ENCODE results near the gene MVB12A. TPM values are rescaled to one million over a fixed set of nuclear protein-coding genes. Genes with fewer than 3 reads are reported as not detected.
A peak's percentile ranks its signal among the peaks of the same experiment; 100 is the strongest.

The MVB12A gene
- total RNA-seq, 2 donors from 2014 or later = 71.2 to 75.7 TPM

DNA sequence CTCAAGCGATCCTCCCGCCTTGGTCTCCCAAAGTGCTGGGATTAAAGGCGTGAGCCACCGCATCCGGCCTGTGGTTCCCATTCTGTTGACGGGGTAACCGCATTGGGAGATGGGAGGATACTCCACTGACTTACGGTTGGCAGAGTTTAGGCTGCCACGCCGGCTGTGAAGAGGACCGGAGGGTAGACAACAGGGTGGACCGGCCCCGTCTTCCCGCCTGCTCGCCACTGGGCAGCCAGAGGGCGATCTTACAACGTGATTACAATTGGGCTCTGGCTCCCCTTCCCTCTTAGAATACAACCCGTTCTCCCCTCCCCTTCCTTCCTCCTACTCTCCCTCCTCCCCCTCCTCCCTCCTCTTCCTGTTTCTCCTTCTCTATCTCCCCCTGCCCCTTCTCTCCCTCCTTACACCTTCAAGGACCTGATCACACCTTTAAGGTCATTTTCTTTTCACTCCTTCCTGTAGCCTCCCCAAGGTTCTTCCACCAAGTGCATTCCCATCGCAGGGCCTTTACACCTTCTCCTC is 24.9 kb upstream of the MVB12A start:
- Histone ChIP-seq H3K27me3 (replicated peaks; ENCODE audit: insufficient read depth) (no peaks in the 10 kb centered on the region), H3K4me1 (replicated peaks) (peaks cover 3% of the 10 kb centered on the region), H3K9me3 (no peaks in the 10 kb centered on the region), H3K4me3 (no peak overlapping the region), H3K36me3 (no peaks in the 10 kb centered on the region), H3K27ac (no peak overlapping the region)
- no peak for DNase-seq (ENCODE audit: low spot score)
- 25% methylated on average over 19 of the region's 19 CpGs for WGBS
- intact Hi-C loops (cut with DNase I) = no loop called here
- no peak for TF ChIP-seq POLR2A (IDR thresholded peaks at IDR 0.05)
- peak; percentile 36 to 74 (median 49) for TF ChIP-seq CTCF (IDR thresholded peaks at IDR 0.05)

- no peaks in the 10 kb centered on the region for H3K9me3 ChIP-seq
- TF ChIP-seq POLR2A (IDR thresholded peaks at IDR 0.05) (no peak), CTCF (IDR thresholded peaks at IDR 0.05) (no peak), POLR2AphosphoS5 (IDR thresholded peaks at IDR 0.05) (no peak)
- intact Hi-C loops (cut with DNase I) = no loop called here
- H3K36me3 ChIP-seq = no peaks in the 10 kb centered on the region
- 73% methylated on average over 8 of the region's 8 CpGs for WGBS
- H3K27me3 ChIP-seq (replicated peaks; ENCODE audit: insufficient read depth) = no peaks in the 10 kb centered on the region
- no peak overlapping the region for H3K4me3 ChIP-seq
- DNase-seq (ENCODE audit: low spot score) = no peak
- H3K4me1 ChIP-seq (replicated peaks) = no peaks in the 10 kb centered on the region
- H3K27ac ChIP-seq = no peak overlapping the region
These were observed 20.8 kb upstream of the MVB12A start for GRCh38 chr19:17398902-17399527.

DNA sequence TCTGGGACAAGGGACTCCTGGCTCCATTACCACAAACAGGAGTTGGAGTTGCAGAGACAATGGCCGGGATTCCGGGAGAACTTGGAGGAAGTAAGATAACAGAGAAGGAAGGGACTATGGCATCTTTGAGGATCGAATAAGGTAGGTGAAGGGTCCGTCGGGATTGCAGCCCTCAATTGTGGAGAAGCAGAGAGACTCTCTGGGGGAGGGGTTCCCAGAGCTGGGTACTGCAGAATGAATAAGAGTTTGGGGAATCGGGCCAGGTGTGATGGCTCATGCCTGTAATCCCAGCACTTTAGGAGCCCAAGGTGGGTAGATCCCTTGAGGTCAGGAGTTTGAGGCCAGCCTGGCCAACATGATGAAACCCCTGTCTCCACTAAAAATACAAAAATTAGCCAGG is 18.2 kb upstream of the MVB12A start:
- no peak overlapping the region for H3K4me3 ChIP-seq
- H3K9me3 ChIP-seq = no peaks in the 10 kb centered on the region
- TF ChIP-seq POLR2A (IDR thresholded peaks at IDR 0.05) = no peak
- no peak for TF ChIP-seq POLR2AphosphoS5 (IDR thresholded peaks at IDR 0.05)
- no peak for TF ChIP-seq CTCF (IDR thresholded peaks at IDR 0.05)
- H3K27me3 ChIP-seq (replicated peaks; ENCODE audit: insufficient read depth) = no peaks in the 10 kb centered on the region
- intact Hi-C loops (cut with DNase I) = no loop called here
- DNase-seq (ENCODE audit: low spot score) = no peak
- 87% methylated on average over 6 of the region's 6 CpGs for WGBS
- no peaks in the 10 kb centered on the region for H3K4me1 ChIP-seq (replicated peaks)
- no peak overlapping the region for H3K27ac ChIP-seq
- no peaks in the 10 kb centered on the region for H3K36me3 ChIP-seq

DNA sequence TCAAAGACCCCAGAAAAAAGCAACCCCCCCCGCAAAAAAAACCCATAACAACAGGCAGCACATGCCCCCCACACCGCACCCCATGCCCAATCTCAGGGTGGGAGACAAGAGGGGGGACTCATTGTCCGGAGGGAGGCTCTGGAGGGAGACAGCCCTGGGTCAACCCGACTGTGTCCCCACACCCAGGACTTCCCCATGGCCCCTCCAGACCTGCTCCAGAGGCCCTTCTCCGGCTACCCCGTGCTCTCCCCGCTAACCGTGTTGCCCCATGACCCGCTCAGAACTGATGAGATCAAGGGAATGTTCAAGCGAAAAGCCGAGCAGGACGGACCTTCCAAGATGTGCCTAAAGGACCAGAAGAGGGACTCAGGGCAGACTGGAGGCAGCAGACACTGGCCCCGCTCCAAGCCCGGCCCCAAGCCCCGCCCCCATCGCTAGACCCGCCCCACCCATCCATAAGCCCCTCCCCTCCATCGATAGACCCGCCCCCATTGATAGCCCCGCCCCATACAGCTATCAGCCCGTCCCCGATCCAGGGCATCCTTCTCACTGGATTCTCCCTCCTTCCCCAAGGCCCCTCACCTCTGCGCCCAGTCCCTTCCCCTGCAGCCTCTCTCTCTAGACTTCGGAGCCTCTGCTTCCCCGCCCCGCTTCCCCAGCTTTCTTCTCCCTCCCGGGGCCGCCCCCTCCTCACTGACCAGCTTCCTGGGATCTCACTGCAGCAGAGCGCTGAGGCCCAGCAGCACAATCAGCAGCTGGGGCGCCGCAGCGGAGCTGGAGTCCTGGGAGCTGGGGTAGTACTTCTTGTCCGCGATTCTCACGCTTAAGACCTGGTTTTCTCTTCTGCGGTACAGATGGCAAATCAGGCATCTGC is 16.6 kb upstream of the MVB12A start:
- Histone ChIP-seq H3K27me3 (replicated peaks; ENCODE audit: insufficient read depth) (no peaks in the 10 kb centered on the region), H3K4me1 (replicated peaks) (no peaks in the 10 kb centered on the region), H3K4me3 (no peak overlapping the region), H3K27ac (no peak overlapping the region), H3K36me3 (no peaks in the 10 kb centered on the region), H3K9me3 (no peaks in the 10 kb centered on the region)
- WGBS = 43% methylated on average over 31 of the region's 36 CpGs
- no peak for DNase-seq (ENCODE audit: low spot score)
- TF ChIP-seq POLR2A (IDR thresholded peaks at IDR 0.05) = no peak
- no peak for TF ChIP-seq CTCF (IDR thresholded peaks at IDR 0.05)
- TF ChIP-seq POLR2AphosphoS5 (IDR thresholded peaks at IDR 0.05) = no peak
- intact Hi-C loops (cut with DNase I) = no loop called here
